ENCODE data around the gene ORAI3.
A peak's percentile ranks its signal among the peaks of the same experiment; 100 is the strongest.

- TF ChIP-seq, protein P1, sequence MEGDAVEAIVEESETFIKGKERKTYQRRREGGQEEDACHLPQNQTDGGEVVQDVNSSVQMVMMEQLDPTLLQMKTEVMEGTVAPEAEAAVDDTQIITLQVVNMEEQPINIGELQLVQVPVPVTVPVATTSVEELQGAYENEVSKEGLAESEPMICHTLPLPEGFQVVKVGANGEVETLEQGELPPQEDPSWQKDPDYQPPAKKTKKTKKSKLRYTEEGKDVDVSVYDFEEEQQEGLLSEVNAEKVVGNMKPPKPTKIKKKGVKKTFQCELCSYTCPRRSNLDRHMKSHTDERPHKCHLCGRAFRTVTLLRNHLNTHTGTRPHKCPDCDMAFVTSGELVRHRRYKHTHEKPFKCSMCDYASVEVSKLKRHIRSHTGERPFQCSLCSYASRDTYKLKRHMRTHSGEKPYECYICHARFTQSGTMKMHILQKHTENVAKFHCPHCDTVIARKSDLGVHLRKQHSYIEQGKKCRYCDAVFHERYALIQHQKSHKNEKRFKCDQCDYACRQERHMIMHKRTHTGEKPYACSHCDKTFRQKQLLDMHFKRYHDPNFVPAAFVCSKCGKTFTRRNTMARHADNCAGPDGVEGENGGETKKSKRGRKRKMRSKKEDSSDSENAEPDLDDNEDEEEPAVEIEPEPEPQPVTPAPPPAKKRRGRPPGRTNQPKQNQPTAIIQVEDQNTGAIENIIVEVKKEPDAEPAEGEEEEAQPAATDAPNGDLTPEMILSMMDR (IDR thresholded peaks at IDR 0.05) = no peak
- peak in 1 of 4 donors; percentile 24 for TF ChIP-seq EP300 (IDR thresholded peaks at IDR 0.05)
These were observed 8.0 kb downstream of the ORAI3 start for GRCh38 chr16:30956601-30957455.

Measured in upper lobe of left lung (tissue), 4 donors.